Skeletal muscle cell (primary cell): ENCODE data around the gene BCL2A1.
"Not testable (repeated sequence)": the region's sequence is repeated elsewhere in the genome, so short reads cannot be mapped to it uniquely, and the experiment has no call there.

Experiments used
- DNase-seq: peaks from one replicate; pipeline ENCODE4 v3.0.0-alpha.2; 2010; ENCODE audit warnings: low read depth
- H3K4me3 ChIP-seq: 2 replicates; pipeline ENCODE4 v1.5.1; 2011; ENCODE audit warnings: low read depth, mild to moderate bottlenecking, control low read depth, low read length, moderate library complexity

Gene BCL2A1

GRCh38 chr15:79964232-79964805, 6.7 kb downstream of the BCL2A1 start:
- no peak overlapping the region for H3K4me3 ChIP-seq
- DNase-seq: no peak

GRCh38 chr15:79962921-79963320, 8.1 kb downstream of the BCL2A1 start:
- H3K4me3 ChIP-seq, DNase-seq: not testable (repeated sequence)

GRCh38 chr15:79962178-79962577, 8.8 kb downstream of the BCL2A1 start:
- no peak overlapping the region for H3K4me3 ChIP-seq
- DNase-seq: no peak

GRCh38 chr15:79960502-79961212, 10.3 kb downstream of the BCL2A1 start:
- no peak for DNase-seq
- no peak overlapping the region for H3K4me3 ChIP-seq

- H3K4me3 ChIP-seq: no peak overlapping the region
- DNase-seq: no peak
These were observed 13.3 kb downstream of the BCL2A1 start for GRCh38 chr15:79957741-79958140.

GRCh38 chr15:79956354-79956939, 14.5 kb downstream of the BCL2A1 start:
- no peak overlapping the region for H3K4me3 ChIP-seq
- no peak for DNase-seq

GRCh38 chr15:79954661-79955060, 16.3 kb downstream of the BCL2A1 start:
- DNase-seq: no peak
- H3K4me3 ChIP-seq: no peak overlapping the region

- DNase-seq: no peak
- no peak overlapping the region for H3K4me3 ChIP-seq
These were observed 17.0 kb downstream of the BCL2A1 start for GRCh38 chr15:79953951-79954444.

GRCh38 chr15:79952329-79952728, 18.7 kb downstream of the BCL2A1 start:
- DNase-seq: no peak
- H3K4me3 ChIP-seq: no peak overlapping the region

- no peak for DNase-seq
- no peak overlapping the region for H3K4me3 ChIP-seq
These were observed 20.7 kb downstream of the BCL2A1 start for GRCh38 chr15:79950247-79950646.

GRCh38 chr15:79948761-79949160, 22.2 kb downstream of the BCL2A1 start:
- no peak for DNase-seq
- H3K4me3 ChIP-seq: no peak overlapping the region

GRCh38 chr15:79948095-79948695, 22.8 kb downstream of the BCL2A1 start:
- no peak for DNase-seq
- H3K4me3 ChIP-seq: no peak overlapping the region

GRCh38 chr15:79947009-79947408, 24.0 kb downstream of the BCL2A1 start:
- no peak for DNase-seq
- no peak overlapping the region for H3K4me3 ChIP-seq

- H3K4me3 ChIP-seq: no peak overlapping the region
- DNase-seq: no peak
These were observed 26.4 kb downstream of the BCL2A1 start for GRCh38 chr15:79944622-79945021.

- H3K4me3 ChIP-seq: no peak overlapping the region
- peak; percentile 36 for DNase-seq
These were observed 27.2 kb downstream of the BCL2A1 start for GRCh38 chr15:79943820-79944219.

- no peak overlapping the region for H3K4me3 ChIP-seq
- no peak for DNase-seq
These were observed 28.1 kb downstream of the BCL2A1 start for GRCh38 chr15:79942741-79943481.

GRCh38 chr15:79939399-79939798, 31.6 kb downstream of the BCL2A1 start:
- no peak overlapping the region for H3K4me3 ChIP-seq
- DNase-seq: no peak

GRCh38 chr15:79938143-79938542, 32.9 kb downstream of the BCL2A1 start:
- H3K4me3 ChIP-seq: no peak overlapping the region
- no peak for DNase-seq

- DNase-seq, H3K4me3 ChIP-seq: not testable (repeated sequence)
These were observed 35.3 kb downstream of the BCL2A1 start for GRCh38 chr15:79935556-79936201.
